ENCODE data around the gene RASL10A. TPM values are rescaled to one million over a fixed set of nuclear protein-coding genes. Genes with fewer than 3 reads are reported as not detected.

The RASL10A gene
- total and polyA plus RNA-seq, 5 donors = 1.1 to 2.9 (median 1.4) TPM

DNA sequence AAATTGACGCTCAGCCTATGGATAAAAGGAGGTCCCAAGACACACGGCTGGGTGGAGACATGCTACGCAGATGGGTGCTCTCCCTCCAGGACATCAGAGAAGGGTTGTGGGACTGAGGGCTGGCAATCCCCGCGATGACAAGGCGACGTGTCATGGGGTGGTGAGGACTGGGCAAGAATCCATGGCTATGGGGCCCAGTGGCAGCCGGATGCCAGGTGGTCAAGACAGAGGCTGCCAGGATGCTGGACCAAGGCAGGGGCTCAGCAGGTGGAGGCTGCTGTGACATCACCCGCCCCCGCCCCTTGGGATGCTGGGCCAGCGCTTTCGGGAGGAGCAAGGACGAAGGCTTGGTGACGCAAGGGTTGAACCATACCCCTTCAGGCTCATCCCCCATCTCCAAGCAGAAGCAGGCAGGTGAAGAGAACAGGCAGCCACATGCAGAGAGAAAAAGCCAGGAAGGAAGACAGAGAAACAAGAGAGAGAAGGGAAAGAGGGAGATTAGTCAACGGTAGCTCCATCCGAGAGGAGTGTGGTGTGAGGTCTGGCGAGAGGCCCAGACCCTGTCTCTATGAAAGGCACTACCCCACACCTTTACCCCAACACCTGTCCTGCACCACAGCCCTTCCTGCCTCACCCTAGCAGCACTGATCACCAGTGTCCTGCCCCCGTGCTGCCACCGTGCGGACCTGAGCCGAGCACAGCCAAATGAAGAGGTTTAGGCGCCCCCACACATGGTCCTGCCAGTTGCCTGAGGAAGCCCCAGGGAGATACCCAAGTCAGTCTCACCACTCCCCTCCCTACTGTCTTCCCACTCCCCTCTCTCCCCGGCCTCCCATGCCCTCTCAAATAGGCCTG is 24.1 kb upstream of the RASL10A start:
- DNase-seq (no peak), ATAC-seq (no peak)
- Histone ChIP-seq H3K9me3 (ENCODE audit: control insufficient read depth, low read length) (no peaks in the 10 kb centered on the region), H3K27me3 (ENCODE audit: control insufficient read depth, insufficient read depth) (no peaks in the 10 kb centered on the region), H3K4me3 (ENCODE audit: low read length) (no peak overlapping the region), H3K4me1 (ENCODE audit: control insufficient read depth, insufficient read depth, low read length) (peaks cover 4% of the 10 kb centered on the region), H3K27ac (ENCODE audit: low read length) (no peak overlapping the region)
- intact Hi-C loops (cut with DNase I) = no loop called here
- 87% methylated on average over 23 of the region's 23 CpGs for WGBS

- WGBS = 94% methylated on average over 6 of the region's 6 CpGs
- no peak overlapping the region for H3K27ac ChIP-seq (ENCODE audit: low read length)
- no peak overlapping the region for H3K4me3 ChIP-seq (ENCODE audit: low read length)
- no peak for DNase-seq
- H3K4me1 ChIP-seq (ENCODE audit: control insufficient read depth, insufficient read depth, low read length) = peaks cover 4% of the 10 kb centered on the region
- H3K27me3 ChIP-seq (ENCODE audit: control insufficient read depth, insufficient read depth) = no peaks in the 10 kb centered on the region
- no peak for ATAC-seq
- H3K9me3 ChIP-seq (ENCODE audit: control insufficient read depth, low read length) = no peaks in the 10 kb centered on the region
- intact Hi-C loops (cut with DNase I) = no loop called here
Measured at GRCh38 chr22:29338398-29338797, 22.9 kb upstream of the RASL10A start.

- H3K27me3 ChIP-seq (ENCODE audit: control insufficient read depth, insufficient read depth) = no peaks in the 10 kb centered on the region
- ATAC-seq = no peak
- no peak overlapping the region for H3K4me3 ChIP-seq (ENCODE audit: low read length)
- 85% methylated on average over 12 of the region's 12 CpGs for WGBS
- intact Hi-C loops (cut with DNase I) = no loop called here
- no peaks in the 10 kb centered on the region for H3K9me3 ChIP-seq (ENCODE audit: control insufficient read depth, low read length)
- H3K4me1 ChIP-seq (ENCODE audit: control insufficient read depth, insufficient read depth, low read length) = peaks cover 2% of the 10 kb centered on the region
- DNase-seq = peak in 1 of 3 donors; percentile 28
- H3K27ac ChIP-seq (ENCODE audit: low read length) = no peak overlapping the region
Measured at GRCh38 chr22:29337631-29338284, 22.3 kb upstream of the RASL10A start.

DNA sequence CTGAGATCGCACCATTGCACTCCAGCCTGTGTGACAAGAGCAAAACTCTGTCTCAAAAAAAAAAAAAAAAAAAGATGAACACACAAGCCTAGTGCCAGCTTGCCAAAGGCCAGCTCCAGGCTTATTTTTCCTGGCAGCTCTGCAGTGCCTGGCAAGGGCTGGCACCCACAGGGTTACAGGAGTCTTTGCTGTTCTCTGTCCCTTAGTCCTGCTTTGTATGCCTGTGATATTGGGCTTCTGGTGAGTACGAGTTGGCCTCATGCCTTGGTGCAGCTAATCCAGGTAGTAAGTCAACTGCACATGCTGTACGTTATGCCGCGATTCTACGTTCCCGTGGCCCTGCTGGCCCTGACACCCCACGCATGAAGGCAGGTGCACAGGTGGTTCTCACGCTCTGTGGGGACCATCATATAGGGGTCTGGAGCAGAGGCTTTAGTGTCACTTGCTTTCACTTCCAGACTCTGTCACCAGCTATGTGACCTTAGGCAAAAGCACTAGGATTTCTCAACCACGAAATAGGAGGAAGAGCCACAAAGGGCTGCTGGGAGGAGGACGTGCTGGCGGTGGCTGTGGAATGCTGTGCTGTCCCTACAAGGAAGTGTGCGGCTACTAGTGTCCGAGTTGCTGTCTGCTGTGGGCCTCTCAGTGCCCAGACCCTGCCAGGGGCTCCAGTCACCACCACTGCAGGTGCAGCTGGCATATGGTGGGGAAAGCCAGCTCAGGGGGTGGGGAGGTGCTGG is 21.4 kb upstream of the RASL10A start:
- Histone ChIP-seq H3K4me3 (ENCODE audit: low read length) (no peak overlapping the region), H3K9me3 (ENCODE audit: control insufficient read depth, low read length) (no peaks in the 10 kb centered on the region), H3K4me1 (ENCODE audit: control insufficient read depth, insufficient read depth, low read length) (no peaks in the 10 kb centered on the region), H3K27me3 (ENCODE audit: control insufficient read depth, insufficient read depth) (no peaks in the 10 kb centered on the region), H3K27ac (ENCODE audit: low read length) (no peak overlapping the region)
- DNase-seq (peak in 1 of 3 donors; percentile 49), ATAC-seq (peak; percentile 22 to 25)
- intact Hi-C loops (cut with DNase I) = no loop called here
- 78% methylated on average over 14 of the region's 14 CpGs for WGBS

DNA sequence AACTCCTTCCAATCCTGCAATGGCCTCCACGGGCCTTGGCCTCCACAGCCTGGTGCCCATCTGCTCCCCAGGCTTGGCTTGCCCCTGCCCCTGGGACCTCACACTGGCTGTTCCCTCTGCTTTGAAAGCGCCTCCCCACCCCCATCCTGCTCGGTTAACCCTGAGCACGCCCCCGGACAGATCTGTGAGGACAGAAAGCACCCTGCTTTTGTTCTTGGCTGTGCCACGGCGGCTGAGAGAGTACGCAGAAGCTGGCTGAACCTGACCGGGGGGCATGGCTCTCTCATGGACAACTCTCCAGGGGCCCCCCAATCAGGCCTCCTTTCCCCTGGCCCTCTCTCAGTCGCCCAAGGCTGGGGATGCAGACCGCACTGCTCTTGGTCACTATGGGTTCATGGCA is 20.2 kb upstream of the RASL10A start:
- H3K9me3 ChIP-seq (ENCODE audit: control insufficient read depth, low read length) = no peaks in the 10 kb centered on the region

DNA sequence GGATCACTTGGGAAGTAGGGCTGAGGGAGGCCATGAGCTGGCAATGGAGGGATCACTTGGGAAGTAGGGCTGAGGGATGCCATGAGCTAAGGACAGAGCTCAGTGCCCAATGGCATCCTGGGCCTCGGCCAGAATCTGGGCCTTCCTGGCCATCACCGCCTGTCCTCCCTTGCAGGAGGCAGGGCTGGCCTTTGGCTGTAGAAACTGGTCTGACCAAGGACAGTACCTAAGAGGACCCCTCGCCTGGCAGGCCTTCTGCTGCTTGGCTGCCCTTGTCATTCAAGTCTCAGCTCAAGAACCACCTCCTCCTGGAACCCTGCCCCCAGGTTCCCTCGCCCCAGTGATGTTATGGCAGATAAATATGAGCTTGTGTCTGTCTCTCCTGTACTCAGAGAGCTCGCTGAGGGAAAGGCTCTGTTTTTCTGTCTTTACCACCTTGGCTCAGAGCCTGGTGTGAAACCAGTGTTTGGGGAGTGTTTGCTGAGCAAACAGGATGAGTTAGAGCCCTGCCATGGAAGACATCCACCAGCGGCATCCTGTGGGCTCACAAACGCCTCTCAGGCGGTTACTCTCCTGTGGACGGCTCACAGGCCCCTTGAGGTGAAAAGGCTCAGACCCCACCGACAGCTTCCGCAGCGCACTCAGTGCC is 19.3 kb upstream of the RASL10A start:
- no peak for ATAC-seq
- no peaks in the 10 kb centered on the region for H3K4me1 ChIP-seq (ENCODE audit: control insufficient read depth, insufficient read depth, low read length)
- 88% methylated on average over 12 of the region's 12 CpGs for WGBS
- intact Hi-C loops (cut with DNase I) = no loop called here
- H3K4me3 ChIP-seq (ENCODE audit: low read length) = no peak overlapping the region
- no peak overlapping the region for H3K27ac ChIP-seq (ENCODE audit: low read length)
- no peaks in the 10 kb centered on the region for H3K9me3 ChIP-seq (ENCODE audit: control insufficient read depth, low read length)
- H3K27me3 ChIP-seq (ENCODE audit: control insufficient read depth, insufficient read depth) = no peaks in the 10 kb centered on the region
- peak in 1 of 3 donors; percentile 43 for DNase-seq

More for the DNA sequence above, 20.2 kb upstream of the RASL10A start:
- H3K27ac ChIP-seq (ENCODE audit: low read length) = no peak overlapping the region
- WGBS = 91% methylated on average over 11 of the region's 11 CpGs
- H3K4me1 ChIP-seq (ENCODE audit: control insufficient read depth, insufficient read depth, low read length) = no peaks in the 10 kb centered on the region
- no peak overlapping the region for H3K4me3 ChIP-seq (ENCODE audit: low read length)
- ATAC-seq = no peak
- no peaks in the 10 kb centered on the region for H3K27me3 ChIP-seq (ENCODE audit: control insufficient read depth, insufficient read depth)
- peak in 1 of 3 donors; percentile 44 for DNase-seq
- intact Hi-C loops (cut with DNase I) = no loop called here

GRCh38 chr22:29334148-29334547 is 18.7 kb upstream of the RASL10A start:
- intact Hi-C loops (cut with DNase I) = no loop called here
- no peak overlapping the region for H3K27ac ChIP-seq (ENCODE audit: low read length)
- H3K27me3 ChIP-seq (ENCODE audit: control insufficient read depth, insufficient read depth) = no peaks in the 10 kb centered on the region
- no peaks in the 10 kb centered on the region for H3K4me1 ChIP-seq (ENCODE audit: control insufficient read depth, insufficient read depth, low read length)
- DNase-seq (peak in 1 of 3 donors; percentile 46), ATAC-seq (no peak)
- H3K4me3 ChIP-seq (ENCODE audit: low read length) = no peak overlapping the region
- H3K9me3 ChIP-seq (ENCODE audit: control insufficient read depth, low read length) = no peaks in the 10 kb centered on the region
- WGBS = 98% methylated on average over 7 of the region's 7 CpGs

- Histone ChIP-seq H3K9me3 (ENCODE audit: control insufficient read depth, low read length) (no peaks in the 10 kb centered on the region), H3K4me3 (ENCODE audit: low read length) (no peak overlapping the region), H3K4me1 (ENCODE audit: control insufficient read depth, insufficient read depth, low read length) (no peaks in the 10 kb centered on the region), H3K27me3 (ENCODE audit: control insufficient read depth, insufficient read depth) (no peaks in the 10 kb centered on the region), H3K27ac (ENCODE audit: low read length) (no peak overlapping the region)
- intact Hi-C loops (cut with DNase I) = no loop called here
- DNase-seq (peak in 2 of 3 donors; percentile 31 to 35), ATAC-seq (no peak)
- 94% methylated on average over 8 of the region's 8 CpGs for WGBS
Measured at GRCh38 chr22:29332886-29333496, 17.5 kb upstream of the RASL10A start.

GRCh38 chr22:29331658-29332300 is 16.3 kb upstream of the RASL10A start:
- H3K27me3 ChIP-seq (ENCODE audit: control insufficient read depth, insufficient read depth) = no peaks in the 10 kb centered on the region
- no peaks in the 10 kb centered on the region for H3K9me3 ChIP-seq (ENCODE audit: control insufficient read depth, low read length)
- peak in 2 of 3 donors; percentile 40 to 51 for DNase-seq
- H3K4me1 ChIP-seq (ENCODE audit: control insufficient read depth, insufficient read depth, low read length) = no peaks in the 10 kb centered on the region
- ATAC-seq = no peak
- intact Hi-C loops (cut with DNase I) = no loop called here
- no peak overlapping the region for H3K27ac ChIP-seq (ENCODE audit: low read length)
- 88% methylated on average over 14 of the region's 14 CpGs for WGBS
- no peak overlapping the region for H3K4me3 ChIP-seq (ENCODE audit: low read length)

DNA sequence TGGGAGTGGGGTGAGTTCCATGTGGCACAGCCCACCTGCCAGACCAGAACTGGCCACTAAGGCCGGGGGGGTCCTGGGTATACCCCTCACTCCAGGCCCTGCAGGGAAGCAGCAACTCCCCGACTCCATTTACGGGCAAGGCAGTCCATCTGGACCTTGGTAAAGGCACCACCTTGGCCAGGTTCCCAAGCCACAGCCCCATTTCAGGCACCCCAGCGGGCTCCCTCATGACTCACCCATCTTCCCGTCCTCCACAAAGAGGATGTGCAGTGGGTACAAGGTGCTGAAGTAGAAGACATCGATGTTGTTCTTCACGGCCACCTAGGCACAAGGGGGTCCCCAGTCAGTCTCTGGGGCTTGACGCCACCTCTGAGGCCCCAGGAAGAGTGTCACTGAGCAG is 15.7 kb upstream of the RASL10A start:
- no peak for ATAC-seq
- H3K27ac ChIP-seq (ENCODE audit: low read length) = no peak overlapping the region

More for the DNA sequence above, 15.7 kb upstream of the RASL10A start:
- intact Hi-C loops (cut with DNase I) = no loop called here
- no peaks in the 10 kb centered on the region for H3K4me1 ChIP-seq (ENCODE audit: control insufficient read depth, insufficient read depth, low read length)
- DNase-seq = peak in 2 of 3 donors; percentile 34 to 37
- H3K4me3 ChIP-seq (ENCODE audit: low read length) = no peak overlapping the region
- H3K9me3 ChIP-seq (ENCODE audit: control insufficient read depth, low read length) = no peaks in the 10 kb centered on the region
- 91% methylated on average over 8 of the region's 8 CpGs for WGBS
- no peaks in the 10 kb centered on the region for H3K27me3 ChIP-seq (ENCODE audit: control insufficient read depth, insufficient read depth)
